ENCODE results near the gene IL17REL. TPM values are rescaled to one million over a fixed set of nuclear protein-coding genes. Genes with fewer than 3 reads are reported as not detected.

Gene IL17REL
- total and polyA plus RNA-seq, 2 of the 13 experiments (the other 11 are each of a cell fraction or from before 2014, with no cell fraction given) = not detected

GRCh38 chr22:49949914-49950292, 62.7 kb downstream of the IL17REL start (continued):
- TF ChIP-seq ATF2 (CRISPR knock-in tag; IDR thresholded peaks at IDR 0.05) (no peak), SATB2 (CRISPR knock-in tag; IDR thresholded peaks at IDR 0.05) (no peak), SKI (IDR thresholded peaks at IDR 0.05; ENCODE audit: partially characterized antibody) (no peak), ZNF446 (CRISPR knock-in tag; IDR thresholded peaks at IDR 0.05) (no peak), PHF8 (CRISPR knock-in tag; IDR thresholded peaks at IDR 0.05) (no peak), HOXD1 (CRISPR knock-in tag; IDR thresholded peaks at IDR 0.05) (no peak), SMYD3 (CRISPR knock-in tag; IDR thresholded peaks at IDR 0.05) (no peak), SP140L (CRISPR knock-in tag; IDR thresholded peaks at IDR 0.05; ENCODE audit: borderline replicate concordance) (no peak), ZNF777 (CRISPR knock-in tag; IDR thresholded peaks at IDR 0.05) (no peak), AHR (CRISPR knock-in tag; IDR thresholded peaks at IDR 0.05) (no peak), YY1 (IDR thresholded peaks at IDR 0.05; ENCODE audit: insufficient read depth, insufficient replicate concordance, low read depth, low read length) (no peak), TFDP1 (CRISPR knock-in tag; IDR thresholded peaks at IDR 0.05; ENCODE audit: borderline replicate concordance) (no peak), ZMAT3 (CRISPR knock-in tag; conservative IDR thresholded peaks at IDR 0.05) (0 out of 2 replicates have a peak, but pooled peaks have one; percentile 12), DNMT1 (CRISPR knock-in tag; IDR thresholded peaks at IDR 0.05) (no peak), ZNF660 (CRISPR knock-in tag; IDR thresholded peaks at IDR 0.05; ENCODE audit: borderline replicate concordance, low read depth) (no peak), USF2 (IDR thresholded peaks at IDR 0.05; ENCODE audit: low read depth, low read length) (no peak), USF2 (CRISPR knock-in tag; IDR thresholded peaks at IDR 0.05; ENCODE audit: borderline replicate concordance) (no peak), ZNF7 (CRISPR knock-in tag; IDR thresholded peaks at IDR 0.05) (no peak), ZNF33A (CRISPR knock-in tag; IDR thresholded peaks at IDR 0.05; ENCODE audit: borderline replicate concordance) (no peak), ZNF432 (CRISPR knock-in tag; IDR thresholded peaks at IDR 0.05; ENCODE audit: borderline replicate concordance) (no peak), RBM22 (optimal IDR thresholded peaks at IDR 0.05; ENCODE audit: low read length) (no peak), HNF1A (IDR thresholded peaks at IDR 0.05; ENCODE audit: low read depth) (no peak), HNF1A (CRISPR knock-in tag; IDR thresholded peaks at IDR 0.05; ENCODE audit: borderline replicate concordance) (no peak)

All from HepG2 (cell line).